ENCODE data around the gene NTRK3.

DNA sequence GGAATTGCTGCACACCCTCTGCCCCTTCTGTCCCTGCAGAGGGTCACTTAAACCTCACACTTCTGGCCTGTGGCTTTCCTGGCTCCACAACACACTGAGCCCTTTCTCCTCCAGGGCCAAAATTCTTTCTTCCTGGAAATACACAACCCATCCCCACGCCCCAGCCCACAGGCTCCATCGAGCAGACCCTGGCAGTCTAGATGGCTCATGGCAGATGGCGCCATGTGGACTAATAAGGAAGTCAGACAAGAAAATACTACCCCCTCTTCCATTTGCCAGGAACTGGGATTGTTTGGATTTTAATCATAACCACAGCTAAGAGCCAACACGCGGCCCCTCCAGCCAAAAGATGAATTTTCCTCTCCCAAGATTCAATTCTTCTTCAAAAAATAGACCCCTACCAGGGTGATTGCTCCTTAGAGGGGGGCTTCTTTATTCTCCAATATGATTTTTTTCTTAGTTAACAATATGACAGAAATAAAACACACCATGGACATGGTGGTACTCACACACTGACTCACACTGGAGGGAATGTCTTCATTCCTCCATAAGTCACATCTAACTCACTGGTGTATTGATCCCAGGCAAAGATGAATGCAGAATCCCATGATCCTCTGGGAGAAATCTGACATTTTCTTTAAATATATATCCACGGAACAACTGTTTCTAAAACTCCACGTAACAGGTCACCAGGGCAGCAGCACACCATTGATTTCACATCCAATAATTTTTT is 111.5 kb downstream of the NTRK3 start:
- TF ChIP-seq CBX8 (IDR thresholded peaks at IDR 0.05; ENCODE audit: borderline replicate concordance, low read depth, low read length), result no peak
- TF ChIP-seq, protein P1, sequence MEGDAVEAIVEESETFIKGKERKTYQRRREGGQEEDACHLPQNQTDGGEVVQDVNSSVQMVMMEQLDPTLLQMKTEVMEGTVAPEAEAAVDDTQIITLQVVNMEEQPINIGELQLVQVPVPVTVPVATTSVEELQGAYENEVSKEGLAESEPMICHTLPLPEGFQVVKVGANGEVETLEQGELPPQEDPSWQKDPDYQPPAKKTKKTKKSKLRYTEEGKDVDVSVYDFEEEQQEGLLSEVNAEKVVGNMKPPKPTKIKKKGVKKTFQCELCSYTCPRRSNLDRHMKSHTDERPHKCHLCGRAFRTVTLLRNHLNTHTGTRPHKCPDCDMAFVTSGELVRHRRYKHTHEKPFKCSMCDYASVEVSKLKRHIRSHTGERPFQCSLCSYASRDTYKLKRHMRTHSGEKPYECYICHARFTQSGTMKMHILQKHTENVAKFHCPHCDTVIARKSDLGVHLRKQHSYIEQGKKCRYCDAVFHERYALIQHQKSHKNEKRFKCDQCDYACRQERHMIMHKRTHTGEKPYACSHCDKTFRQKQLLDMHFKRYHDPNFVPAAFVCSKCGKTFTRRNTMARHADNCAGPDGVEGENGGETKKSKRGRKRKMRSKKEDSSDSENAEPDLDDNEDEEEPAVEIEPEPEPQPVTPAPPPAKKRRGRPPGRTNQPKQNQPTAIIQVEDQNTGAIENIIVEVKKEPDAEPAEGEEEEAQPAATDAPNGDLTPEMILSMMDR (IDR thresholded peaks at IDR 0.05; ENCODE audit: control extremely low read depth in 1 of 3, insufficient read depth in 1 of 3, low read depth in 1 of 3, low read length in 3 of 3), result no peak
- TF ChIP-seq KDM5A (IDR thresholded peaks at IDR 0.05; ENCODE audit: low read length), result no peak
- TF ChIP-seq, protein P2, sequence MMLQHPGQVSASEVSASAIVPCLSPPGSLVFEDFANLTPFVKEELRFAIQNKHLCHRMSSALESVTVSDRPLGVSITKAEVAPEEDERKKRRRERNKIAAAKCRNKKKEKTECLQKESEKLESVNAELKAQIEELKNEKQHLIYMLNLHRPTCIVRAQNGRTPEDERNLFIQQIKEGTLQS (IDR thresholded peaks at IDR 0.05; ENCODE audit: insufficient read depth, low read depth, low read length), result no peak
- no peak for TF ChIP-seq EZH2 (IDR thresholded peaks at IDR 0.05; ENCODE audit: low read depth, low read length, severe bottlenecking)
- TF ChIP-seq CREB1 (IDR thresholded peaks at IDR 0.05), result no peak
- no peak for TF ChIP-seq CHD2 (IDR thresholded peaks at IDR 0.05; ENCODE audit: low read length)
